ENCODE data around the gene BBS10.
"Not testable (repeated sequence)": the region's sequence is repeated elsewhere in the genome, so short reads cannot be mapped to it uniquely, and the experiment has no call there.

The BBS10 gene

DNA sequence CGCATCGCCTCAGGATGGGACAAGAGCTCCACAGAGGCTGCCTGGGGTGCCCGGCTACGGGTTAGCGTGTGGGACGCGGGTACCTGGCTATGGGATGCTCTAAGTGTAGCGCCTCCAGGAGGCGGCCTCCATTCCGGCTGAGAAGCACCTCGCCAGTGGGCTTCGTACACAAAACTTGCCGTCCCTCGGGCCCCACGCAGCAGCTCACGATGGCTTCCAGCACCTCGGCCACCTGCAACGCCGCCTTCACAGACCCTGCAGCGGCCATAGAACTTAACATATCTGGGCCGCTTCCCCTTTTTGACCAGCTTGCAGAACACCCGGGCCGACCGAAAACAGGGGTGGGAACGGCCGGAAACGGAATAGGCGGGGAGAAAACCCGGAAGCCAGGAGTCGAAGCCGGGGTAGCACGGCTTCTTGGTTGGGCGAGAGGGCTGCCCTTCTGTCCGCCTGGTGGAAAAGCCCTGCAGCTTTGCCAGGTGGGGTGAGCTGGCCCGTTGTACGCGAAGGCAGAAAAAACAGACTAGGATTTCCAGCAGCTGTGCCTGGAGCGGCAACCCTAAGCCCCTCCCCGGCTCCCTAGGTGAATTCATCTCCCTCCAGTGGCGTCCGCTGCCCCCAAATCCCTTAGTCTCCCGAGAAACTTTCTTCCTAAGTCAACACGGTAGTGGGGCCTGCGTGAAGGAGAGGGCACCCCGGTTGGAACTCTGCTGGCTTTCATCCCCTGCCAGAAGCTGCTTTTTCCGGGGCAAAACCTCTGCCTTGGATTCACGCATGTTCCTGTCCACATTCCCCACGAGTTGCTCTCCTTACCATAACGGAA, at the start of gene BBS10:
BBS10 (minus strand) TSS at position 337 of the 823 bp plus-strand sequence; CDS start at position 280, 57 bp downstream.
- DNase-seq (ENCODE audit: low spot score), result peak; percentile 87

DNA sequence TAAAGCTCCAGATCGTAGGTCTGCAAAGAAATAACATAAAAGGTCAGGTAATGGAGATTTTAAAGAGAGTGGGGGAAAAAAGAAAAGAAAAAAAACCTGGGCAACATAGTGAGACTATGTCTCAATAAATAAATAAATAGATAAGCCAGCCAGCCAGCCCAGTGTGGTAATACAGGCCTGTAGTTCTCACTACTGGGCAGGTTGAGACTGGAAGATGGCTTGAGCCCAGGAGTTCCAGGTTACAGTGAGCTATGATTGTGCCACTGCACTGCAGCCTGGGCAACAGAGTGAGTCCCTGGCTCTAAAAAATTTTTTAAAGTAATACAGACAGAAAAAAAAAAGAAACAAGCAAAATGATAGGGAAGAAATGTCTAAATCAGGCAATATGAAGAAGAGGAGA, 43.2 kb upstream of the BBS10 start:
- no peak for DNase-seq (ENCODE audit: low spot score)

DNA sequence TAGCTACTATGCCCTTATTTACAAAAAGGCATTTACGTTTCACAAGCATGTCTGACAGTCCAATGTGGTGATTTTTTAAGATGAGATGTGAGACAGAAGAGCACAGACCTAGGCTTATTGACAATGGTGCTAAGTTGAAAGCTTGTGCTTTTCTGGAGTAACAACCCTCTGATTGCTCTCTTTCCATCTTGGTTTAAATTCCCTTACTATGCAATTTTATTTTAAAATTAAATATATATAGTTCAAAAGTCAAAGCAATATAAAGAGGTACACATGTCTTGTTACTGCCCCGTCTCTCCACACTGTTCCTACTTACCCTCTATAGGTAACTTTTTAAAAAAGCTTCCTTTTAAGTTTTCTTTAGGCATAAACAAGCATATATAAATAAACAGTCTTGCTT, 39.4 kb upstream of the BBS10 start:
- DNase-seq (ENCODE audit: low spot score), result no peak

DNA sequence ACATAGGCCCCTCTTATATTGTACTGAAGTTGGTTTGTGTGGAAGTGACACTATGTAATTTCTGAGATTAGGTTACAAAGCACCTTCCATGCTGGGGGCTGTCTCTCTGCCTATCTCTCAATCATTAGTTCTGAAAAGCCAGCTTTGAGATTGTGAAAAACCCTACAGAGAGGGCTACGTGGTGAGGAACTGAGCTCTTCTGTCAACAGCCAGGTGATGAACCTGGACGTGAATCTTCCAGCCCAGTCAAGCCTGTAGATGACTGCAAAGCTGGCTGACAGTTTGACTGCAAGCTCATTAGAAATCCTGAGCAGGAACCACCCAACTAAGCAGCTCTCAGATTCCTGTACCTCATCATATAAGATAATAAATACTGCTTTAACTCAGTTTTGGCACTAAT, 36.3 kb upstream of the BBS10 start:
- no peak for DNase-seq (ENCODE audit: low spot score)

DNA sequence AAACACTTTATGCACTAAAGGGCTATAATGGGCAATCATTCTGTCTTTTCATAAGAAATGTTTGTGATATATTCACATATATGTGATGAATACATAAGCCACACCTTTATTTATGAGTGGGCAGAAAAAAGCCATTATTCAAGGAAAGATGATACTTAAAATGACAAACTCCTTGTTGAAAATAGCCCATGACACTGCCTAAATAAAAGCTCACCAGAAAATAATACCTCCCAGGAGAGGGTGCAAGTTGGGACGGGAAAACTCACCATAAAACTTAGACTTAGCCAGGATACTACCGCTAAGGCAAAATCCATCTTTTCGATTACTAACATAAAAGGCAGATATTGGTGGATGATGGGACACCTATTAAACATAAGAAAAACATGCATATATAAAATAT, 35.8 kb upstream of the BBS10 start:
- DNase-seq (ENCODE audit: low spot score), result no peak

DNA sequence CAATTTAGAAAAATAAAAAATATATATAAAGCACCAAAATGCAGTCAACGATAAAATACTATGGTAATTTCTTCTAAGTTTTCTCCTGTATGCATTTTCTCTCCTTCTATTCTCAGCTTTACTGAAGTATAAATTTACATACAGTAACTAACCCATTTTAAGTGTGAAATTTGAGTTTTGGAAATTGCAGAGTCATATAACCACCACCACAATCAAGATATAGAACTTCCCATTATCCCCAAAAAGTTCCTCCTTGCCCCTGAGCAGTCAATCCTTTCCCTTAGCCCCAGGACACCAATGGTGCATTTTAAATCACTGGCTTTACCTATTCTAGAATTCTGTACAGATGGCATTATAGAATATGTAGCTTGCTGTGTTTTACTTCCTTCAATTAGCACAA, 31.0 kb upstream of the BBS10 start:
- no peak for DNase-seq (ENCODE audit: low spot score)

DNA sequence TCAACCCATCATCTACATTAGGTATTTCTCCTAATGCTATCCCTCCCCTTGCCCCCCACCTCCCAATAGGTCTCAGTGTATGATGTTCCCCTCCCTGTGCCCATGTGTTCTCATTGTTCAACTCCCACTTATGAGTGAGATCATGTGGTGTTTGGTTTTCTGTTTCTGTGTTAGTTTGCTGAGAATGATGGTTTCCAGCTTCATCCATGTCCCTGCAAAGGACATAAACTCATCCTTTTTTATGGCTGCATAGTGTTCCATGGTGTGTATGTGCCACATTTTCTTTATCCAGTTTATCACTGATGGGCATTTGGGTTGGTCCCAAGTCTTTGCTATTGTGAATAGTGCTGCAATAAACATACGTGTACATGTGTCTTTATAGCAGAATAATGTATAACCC, 28.7 kb upstream of the BBS10 start:
- not testable (repeated sequence) for DNase-seq (ENCODE audit: low spot score)

DNA sequence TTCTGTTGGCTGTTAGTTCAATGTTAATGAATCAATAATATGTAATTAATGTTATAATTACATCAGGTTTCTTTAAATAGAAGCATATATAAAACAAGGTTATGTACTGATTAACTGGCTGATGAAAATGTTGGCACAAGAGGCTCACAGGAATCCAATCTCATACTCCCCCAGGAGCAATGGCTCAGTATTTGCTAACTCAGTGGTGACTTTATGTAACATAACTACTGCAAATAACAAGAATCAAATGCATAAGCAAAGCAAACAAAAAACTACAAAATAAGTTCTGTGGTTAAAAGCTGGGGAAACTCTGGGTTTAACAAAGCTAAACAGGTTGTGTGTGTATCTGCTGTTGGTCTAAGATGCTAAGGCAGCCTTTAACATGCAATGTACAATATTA, 27.7 kb upstream of the BBS10 start:
- no peak for DNase-seq (ENCODE audit: low spot score)

DNA sequence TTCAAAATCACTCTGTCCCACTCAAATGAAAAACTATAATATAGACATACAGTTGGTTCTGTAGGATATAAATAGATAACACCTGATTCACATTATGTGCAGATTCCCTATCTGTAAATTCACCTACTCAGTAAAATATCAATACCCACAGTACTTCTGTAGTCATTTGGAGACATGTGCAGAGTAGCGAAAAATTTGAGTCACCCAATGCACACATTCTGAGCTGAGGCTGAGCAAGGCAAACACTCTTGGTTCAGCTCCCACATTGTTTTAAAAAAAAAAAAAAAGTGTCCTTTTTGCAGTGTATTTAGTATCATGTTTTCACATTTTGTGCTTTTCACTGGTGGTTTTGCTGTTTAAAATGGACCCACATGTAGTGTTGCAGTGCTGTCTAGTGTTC, 27.3 kb upstream of the BBS10 start:
- no peak for DNase-seq (ENCODE audit: low spot score)

DNA sequence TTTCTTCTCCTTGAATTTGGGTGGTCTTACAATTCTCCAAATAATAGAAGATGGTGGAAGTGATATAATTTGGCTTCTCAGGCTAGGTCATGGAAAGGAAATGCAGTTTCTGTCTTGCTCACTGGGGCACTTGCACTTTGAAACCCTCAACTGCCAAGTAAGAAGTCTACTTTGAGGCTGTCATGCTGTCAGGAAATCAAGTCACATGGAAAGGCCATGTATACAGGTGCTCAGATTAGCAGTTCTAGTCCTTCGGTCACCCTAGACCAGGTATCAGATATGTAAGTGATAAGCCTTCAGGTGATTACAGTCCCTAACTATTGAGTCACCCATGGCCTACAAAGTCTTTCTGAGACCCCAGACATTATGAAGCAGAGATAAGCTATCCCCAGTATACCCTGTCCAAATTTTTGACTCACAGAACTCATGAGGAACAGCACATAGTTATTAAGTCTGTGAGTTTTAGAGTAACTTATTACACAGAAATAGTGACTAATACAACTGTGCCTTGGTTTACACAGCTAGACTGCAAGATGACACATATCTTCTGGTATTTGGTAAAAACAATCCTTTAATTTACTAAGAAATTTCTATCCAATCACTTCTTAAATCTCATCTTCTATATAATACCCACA, 26.3 kb upstream of the BBS10 start:
- no peak for DNase-seq (ENCODE audit: low spot score)

DNA sequence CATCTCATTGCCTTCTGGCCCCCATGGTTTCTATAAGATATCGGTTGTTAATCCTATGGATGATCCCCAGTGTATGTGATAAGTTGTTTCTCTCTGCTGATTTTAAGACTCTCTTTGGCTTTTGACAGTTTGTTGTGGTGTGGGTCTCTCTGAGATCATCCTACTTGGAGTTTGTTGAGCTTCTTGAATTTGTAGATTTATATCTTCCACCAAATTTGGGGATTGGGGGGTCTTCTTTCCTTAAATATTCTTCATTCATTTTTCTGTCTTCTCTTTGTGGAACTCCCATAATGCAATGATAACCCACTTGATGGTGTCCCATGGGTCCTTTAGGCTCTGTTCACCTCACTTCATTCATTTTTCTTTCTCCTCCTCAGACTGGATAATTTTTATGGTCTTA, 20.0 kb upstream of the BBS10 start:
- no peak for DNase-seq (ENCODE audit: low spot score)

DNA sequence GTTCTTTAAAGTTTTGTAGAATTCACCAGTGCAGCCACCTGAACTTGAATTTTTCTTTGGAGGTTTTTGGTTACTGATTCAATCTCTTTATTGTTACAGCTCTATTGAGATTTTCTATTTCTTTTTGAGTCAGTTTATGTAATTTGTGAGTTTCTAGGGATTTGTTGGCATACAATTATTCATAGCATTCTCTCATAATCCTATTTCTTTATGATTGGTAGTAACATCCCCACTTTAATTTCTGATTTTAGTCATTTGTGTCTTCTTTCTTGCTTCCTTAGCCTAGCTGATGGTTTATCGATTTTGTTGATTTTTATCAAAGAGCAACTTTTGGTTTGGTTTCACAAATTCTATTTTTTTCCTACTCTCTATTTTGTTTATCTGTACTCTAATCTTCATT, 17.9 kb upstream of the BBS10 start:
- no peak for DNase-seq (ENCODE audit: low spot score)

DNA sequence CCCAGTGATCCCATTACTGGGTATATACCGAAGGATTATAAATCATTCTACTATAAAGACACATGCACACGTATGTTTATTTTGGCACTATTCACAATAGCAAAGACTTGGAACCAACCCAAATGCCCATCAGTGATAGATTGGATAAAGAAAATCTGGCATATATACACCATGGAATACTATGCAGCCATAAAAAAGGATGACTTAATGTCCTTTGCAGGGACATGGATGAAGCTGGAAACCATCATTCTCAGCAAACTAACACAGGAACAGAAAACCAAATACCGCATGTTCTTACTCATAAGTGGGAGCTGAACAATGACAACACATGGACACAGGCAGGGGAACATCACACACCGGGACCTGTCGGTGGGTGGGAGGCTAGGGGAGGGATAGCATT, 15.9 kb upstream of the BBS10 start:
- not testable (repeated sequence) for DNase-seq (ENCODE audit: low spot score)

DNA sequence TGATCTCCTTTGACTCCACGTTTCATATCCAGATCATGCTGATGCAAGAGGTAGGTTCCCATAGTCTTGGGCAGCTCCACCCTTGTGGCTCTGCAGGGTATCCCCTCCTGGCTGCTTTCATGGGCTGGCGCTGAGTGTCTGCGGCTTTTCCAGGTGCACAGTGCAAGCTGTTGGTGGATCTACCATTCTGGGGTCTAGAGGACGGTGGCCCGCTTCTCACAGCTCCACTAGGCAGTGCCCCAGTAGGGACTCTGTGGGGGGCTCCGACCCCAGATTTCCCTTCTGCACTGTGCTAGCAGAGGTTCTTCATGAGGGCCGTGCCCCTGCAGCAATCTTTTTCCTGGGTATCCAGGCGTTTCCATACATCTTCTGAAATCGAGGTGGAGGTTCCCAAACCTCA, 12.1 kb upstream of the BBS10 start:
- DNase-seq (ENCODE audit: low spot score), result no peak

DNA sequence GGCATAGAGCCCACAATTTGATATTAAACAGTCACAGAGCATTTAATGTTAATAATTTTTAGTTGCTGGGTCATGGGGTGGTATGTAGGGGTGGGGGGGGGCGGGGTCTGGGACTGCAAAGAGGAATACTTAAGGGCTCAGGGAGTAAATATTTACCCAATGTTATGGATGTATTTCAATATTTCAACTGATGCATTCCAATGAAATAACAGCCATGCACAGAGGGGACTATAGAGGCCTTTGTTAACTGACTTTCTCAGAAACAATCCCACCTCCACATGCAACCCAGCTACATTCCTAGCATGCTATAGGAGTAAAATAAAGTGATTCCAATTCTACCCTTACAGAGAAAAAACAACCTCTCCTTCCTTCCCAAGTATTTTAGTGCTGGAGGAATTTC, 7.9 kb upstream of the BBS10 start:
- no peak for DNase-seq (ENCODE audit: low spot score)

DNA sequence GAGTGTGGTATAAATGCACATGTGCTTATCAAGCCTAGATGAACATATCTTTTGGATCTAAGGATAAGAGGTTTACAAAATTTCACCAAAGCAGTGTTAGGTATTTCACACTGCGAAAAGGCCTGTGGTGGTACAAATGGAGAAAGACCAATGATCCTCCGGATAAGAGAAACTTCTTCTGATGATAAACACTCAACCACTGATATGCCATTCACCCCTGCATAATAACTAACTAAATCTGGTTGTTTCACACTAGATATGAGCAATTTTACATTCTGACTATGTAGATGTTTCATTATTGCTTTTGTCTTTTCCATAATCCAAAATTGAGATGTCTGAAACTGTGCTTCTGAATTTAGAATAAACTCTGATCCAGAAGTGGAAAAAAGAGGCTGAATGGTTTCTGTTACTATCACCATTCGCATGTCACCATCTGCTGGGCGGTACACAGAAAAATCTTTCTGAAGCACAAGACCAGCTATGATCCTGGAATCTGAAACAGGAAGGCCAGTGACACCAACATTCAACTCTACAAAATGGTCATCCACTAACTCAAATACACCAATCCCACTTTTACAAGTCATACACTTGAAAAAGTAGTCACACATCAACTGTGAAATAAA, 1.3 kb downstream of the BBS10 start:
- DNase-seq (ENCODE audit: low spot score), result peak; percentile 3

DNA sequence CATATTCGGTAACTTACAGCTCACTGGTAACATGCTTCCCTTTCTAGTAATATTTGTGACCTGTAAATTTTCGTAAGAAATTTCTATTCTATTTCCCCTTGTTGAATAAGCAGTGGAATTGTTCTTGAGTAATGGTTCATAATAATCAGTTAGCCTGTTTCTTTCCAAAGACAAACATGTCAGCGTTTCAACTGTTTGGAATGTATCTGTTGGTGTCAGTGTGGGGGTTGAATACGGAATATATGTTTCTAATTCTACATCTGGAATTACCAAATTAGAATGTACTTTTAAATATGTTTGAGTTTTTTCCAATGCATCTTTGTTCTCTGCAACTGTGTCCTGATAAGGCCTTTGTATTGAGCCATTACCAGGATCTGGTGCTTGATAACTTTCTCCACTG, 2.0 kb downstream of the BBS10 start:
- no peak for DNase-seq (ENCODE audit: low spot score)

DNA sequence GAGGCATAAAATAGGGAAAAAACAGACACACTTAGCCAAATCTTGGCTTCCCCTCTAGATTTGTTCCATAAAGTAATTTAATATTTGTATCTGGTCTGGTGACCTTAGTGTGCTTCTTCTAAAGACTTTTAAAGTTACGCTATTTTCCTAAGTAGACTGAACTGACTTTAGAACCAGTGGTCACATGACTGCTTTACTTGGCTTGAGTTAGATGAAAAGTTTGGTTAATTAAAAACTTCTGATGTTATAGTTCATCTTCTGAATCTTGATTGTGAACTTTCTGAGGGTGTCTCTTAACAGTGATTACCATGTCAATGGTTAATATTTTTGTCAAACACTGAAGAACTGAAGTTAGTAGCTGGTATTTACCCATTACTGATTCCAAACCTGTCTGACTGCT, 2.6 kb downstream of the BBS10 start:
- DNase-seq (ENCODE audit: low spot score), result no peak

DNA sequence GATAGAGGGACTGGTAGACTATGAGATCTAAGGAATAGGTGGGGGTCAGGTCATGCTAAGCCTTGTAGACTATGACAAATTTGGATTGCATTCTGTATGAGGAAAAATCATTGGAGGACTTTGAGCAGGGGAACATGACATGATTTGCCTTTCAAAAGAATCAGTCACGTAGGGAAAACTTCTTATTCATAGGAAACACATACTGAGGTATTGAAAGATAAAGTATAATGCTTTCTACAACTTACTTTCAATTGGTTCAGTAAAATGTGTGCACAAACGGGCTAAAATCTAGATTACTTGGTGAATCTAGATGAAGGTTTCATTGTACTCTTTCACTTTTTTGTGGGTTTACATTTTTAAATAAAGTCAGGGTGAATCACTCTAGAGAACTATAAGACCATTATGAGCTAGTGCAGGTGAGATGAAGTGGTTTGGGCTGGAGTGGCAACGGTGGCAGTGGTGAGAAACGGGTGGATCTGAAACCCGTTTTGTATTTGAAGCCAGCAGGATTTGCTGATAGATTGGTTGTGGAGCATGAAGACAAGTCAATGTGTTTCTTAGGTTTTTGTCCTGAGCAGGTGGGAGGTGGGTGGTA, 6.7 kb downstream of the BBS10 start:
- DNase-seq (ENCODE audit: low spot score), result no peak

DNA sequence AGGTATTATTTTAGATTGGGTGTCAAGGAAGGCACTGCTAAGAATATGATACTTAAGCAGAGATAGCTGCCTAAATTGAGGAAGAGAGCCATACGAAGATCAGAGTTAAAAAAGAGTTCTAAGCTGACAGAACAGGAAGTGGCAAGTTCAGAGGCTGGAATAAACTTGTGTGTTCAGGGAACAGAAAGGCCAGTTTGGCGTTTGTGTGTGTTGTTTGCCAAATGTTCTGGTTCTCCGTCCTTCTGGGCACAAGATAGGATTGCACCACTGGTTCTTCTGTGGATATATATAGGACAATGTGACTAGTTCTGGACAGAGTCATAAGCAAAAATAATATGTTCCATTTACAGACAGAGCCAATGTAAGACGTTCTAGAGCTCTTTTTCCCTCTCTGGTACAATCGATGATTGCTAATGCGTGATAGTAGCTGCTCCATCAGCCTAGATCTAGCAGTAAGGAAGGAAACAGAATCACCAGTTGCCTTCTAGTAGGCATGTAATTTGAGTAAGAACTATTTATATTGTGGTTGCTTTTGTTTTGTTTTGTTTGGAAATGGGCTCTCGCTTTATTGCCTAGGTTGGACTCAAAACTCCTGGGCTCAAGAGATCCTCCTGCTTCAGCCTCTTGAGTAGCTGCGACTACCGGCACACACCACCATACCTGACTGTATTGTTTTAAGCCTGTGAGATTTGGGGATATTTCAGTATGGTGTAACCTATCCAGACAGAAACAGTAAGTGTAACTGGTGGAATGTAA, 7.4 kb downstream of the BBS10 start:
- no peak for DNase-seq (ENCODE audit: low spot score)

DNA sequence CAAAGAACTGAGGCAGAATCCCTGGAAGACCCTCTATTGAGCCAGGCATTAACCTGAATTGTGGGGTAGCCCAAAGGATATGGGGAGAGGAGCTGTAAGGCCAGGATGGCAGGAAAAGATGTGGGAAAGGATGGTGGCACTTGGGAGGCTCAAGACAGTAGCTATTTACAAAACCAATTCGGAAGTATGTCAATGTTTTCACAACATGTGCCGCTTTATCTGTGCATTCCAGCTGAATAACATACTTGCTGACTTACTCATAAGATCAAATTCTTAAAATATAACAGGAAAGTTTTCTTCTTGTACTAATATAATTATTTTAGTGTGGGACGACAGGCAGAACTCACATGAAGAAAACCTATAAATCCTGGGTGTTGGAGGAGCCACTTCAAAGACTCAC, 10.6 kb downstream of the BBS10 start:
- no peak for DNase-seq (ENCODE audit: low spot score)

DNA sequence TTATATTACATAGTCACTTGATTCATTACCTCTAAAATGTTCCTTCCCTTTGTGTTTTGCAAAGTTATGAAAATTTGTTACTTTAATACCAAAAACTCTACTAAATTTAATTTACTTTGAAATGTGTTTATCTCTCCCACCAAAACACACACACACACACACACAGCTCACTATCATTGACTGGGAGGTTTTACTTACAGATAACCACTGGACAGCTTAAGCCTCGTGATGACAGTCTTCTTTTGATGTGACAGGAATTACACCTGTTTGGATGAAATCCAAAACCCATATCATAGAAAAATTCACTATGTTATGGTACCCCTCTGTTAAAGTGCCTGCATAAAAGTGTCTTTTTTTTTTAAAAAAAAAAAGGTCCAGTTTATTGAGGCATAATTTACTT, 15.6 kb downstream of the BBS10 start:
- DNase-seq (ENCODE audit: low spot score), result no peak
